BJ (cell line): ENCODE data around the gene TXN. TPM values are rescaled to one million over a fixed set of nuclear protein-coding genes. Genes with fewer than 3 reads are reported as not detected.
A peak's percentile ranks its signal among the peaks of the same experiment; 100 is the strongest.
"Not testable (repeated sequence)": the region's sequence is repeated elsewhere in the genome, so short reads cannot be mapped to it uniquely, and the experiment has no call there.

Experiments
- CTCF ChIA-PET: fragments of 350-600 bp; formaldehyde crosslinking; extraction: SDS; loops from one replicate; lab custom pipeline; 2021; ENCODE audit warnings: antibody characterized with exemption, inconsistent platforms; lab: Yijun Ruan, JAX
- POLR2A ChIA-PET: fragments of 300-600 bp; sonication (Branson Sonifier 250); formaldehyde crosslinking; extraction: SDS; loops from one replicate; lab custom pipeline; 2021; ENCODE audit warnings: antibody characterized with exemption; lab: Charles Lee
- DNase-seq: peaks from one replicate; pipeline ENCODE4 v3.0.0-alpha.2; 2011; ENCODE audit warnings: low read depth
- H3K27me3 ChIP-seq: 2 replicates; pipeline ENCODE4 v1.6.0; 2011; ENCODE audit warnings: low read length; ENCODE audit not compliant: control insufficient read depth, insufficient read depth
- H3K36me3 ChIP-seq: 2 replicates; pipeline ENCODE4 v1.5.1; 2011; ENCODE audit warnings: low read length; ENCODE audit not compliant: control insufficient read depth, insufficient read depth
- H3K4me3 ChIP-seq: 2 replicates; pipeline ENCODE4 v1.5.1; 2011; ENCODE audit warnings: low read depth, mild to moderate bottlenecking, control low read depth, low read length
- CTCF ChIP-seq: IDR thresholded peaks from 2 replicates; pipeline ENCODE4 v1.5.1; 2011; ENCODE audit warnings: low read depth, mild to moderate bottlenecking, control low read depth, inconsistent platforms, low read length, moderate library complexity; ENCODE audit not compliant: insufficient read depth
- polyA plus RNA-seq: library from polyadenylated mRNA; depleted of rRNA; stranded (reverse); fragments of >200 nt; gene quantifications from 2 replicates; pipeline ENCODE4 v1.2.3, GENCODE V29; 2011

TXN gene
- polyA plus RNA-seq, 1 experiment: 290 TPM

GRCh38 chr9:110255034-110255462, 1.3 kb downstream of the TXN start:
- no peaks in the 10 kb centered on the region for H3K27me3 ChIP-seq
- ChIA-PET CTCF (no interaction called here), POLR2A (no interaction called here)
- TF ChIP-seq CTCF: no peak
- no peaks in the 10 kb centered on the region for H3K36me3 ChIP-seq
- peak overlapping the region; percentile 90 for H3K4me3 ChIP-seq
- DNase-seq: no peak

- Histone ChIP-seq H3K36me3 (peaks cover 3% of the 10 kb centered on the region), H3K27me3 (no peaks in the 10 kb centered on the region), H3K4me3 (peak overlapping the region; percentile 90)
- ChIA-PET POLR2A (no interaction called here), CTCF (no interaction called here)
- no peak for DNase-seq
- TF ChIP-seq CTCF: no peak
These were observed 1.8 kb downstream of the TXN start for GRCh38 chr9:110254500-110254899.

GRCh38 chr9:110252509-110253139, 3.7 kb downstream of the TXN start:
- no peak for DNase-seq
- POLR2A ChIA-PET: no interaction called here
- H3K4me3 ChIP-seq: no peak overlapping the region
- no peak for TF ChIP-seq CTCF
- no peaks in the 10 kb centered on the region for H3K27me3 ChIP-seq
- CTCF ChIA-PET: no interaction called here
- H3K36me3 ChIP-seq: peaks cover 7% of the 10 kb centered on the region

- H3K27me3 ChIP-seq, POLR2A ChIA-PET, H3K36me3 ChIP-seq, H3K4me3 ChIP-seq, DNase-seq, CTCF ChIA-PET: not testable (repeated sequence)
These were observed 4.5 kb downstream of the TXN start for GRCh38 chr9:110251770-110252169.

GRCh38 chr9:110251212-110251611, 5.1 kb downstream of the TXN start:
- no peak overlapping the region for H3K4me3 ChIP-seq
- peaks cover 9% of the 10 kb centered on the region for H3K36me3 ChIP-seq
- no peak for DNase-seq
- no peak for TF ChIP-seq CTCF
- ChIA-PET CTCF (interaction anchor here (1.2 kb wide), 1 partner anchor 10 kb away, joined by 3 read pairs; no protein-coding TSS in a partner anchor), POLR2A (no interaction called here)
- no peaks in the 10 kb centered on the region for H3K27me3 ChIP-seq

- Histone ChIP-seq H3K4me3 (no peak overlapping the region), H3K36me3 (peaks cover 9% of the 10 kb centered on the region), H3K27me3 (no peaks in the 10 kb centered on the region)
- no peak for TF ChIP-seq CTCF
- ChIA-PET POLR2A (no interaction called here), CTCF (no interaction called here)
- no peak for DNase-seq
These were observed 6.7 kb downstream of the TXN start for GRCh38 chr9:110249603-110250002.
